IPS-15b (cell line): ENCODE data around the gene LDB3.

Source experiments
- H3K27me3 ChIP-seq: one replicate; pipeline ENCODE4 v1.6.1; 2013; ENCODE audit warnings: low read length; ENCODE audit not compliant: control insufficient read depth, insufficient read depth
- H3K36me3 ChIP-seq: one replicate; pipeline ENCODE4 v1.6.1; 2013; ENCODE audit warnings: low read length; ENCODE audit not compliant: control insufficient read depth, insufficient read depth
- H3K4me1 ChIP-seq: one replicate; pipeline ENCODE4 v1.6.1; 2013; ENCODE audit warnings: mild to moderate bottlenecking, low read length; ENCODE audit not compliant: control insufficient read depth, insufficient read depth
- H3K4me3 ChIP-seq: one replicate; pipeline ENCODE4 v1.5.1; 2013; ENCODE audit warnings: low read depth, low read length
- H3K9ac ChIP-seq: one replicate; pipeline ENCODE4 v1.6.1; 2013; ENCODE audit warnings: low read depth, mild to moderate bottlenecking, low read length
- H3K9me3 ChIP-seq: one replicate; pipeline ENCODE4 v1.6.1; 2013; ENCODE audit warnings: mild to moderate bottlenecking, low read length; ENCODE audit not compliant: control insufficient read depth, insufficient read depth

The LDB3 gene

GRCh38 chr10:86682675-86683074 is 14.4 kb downstream of the LDB3 start:
- Histone ChIP-seq H3K36me3 (no peaks in the 10 kb centered on the region), H3K9ac (no peak overlapping the region), H3K4me3 (no peak overlapping the region), H3K4me1 (peaks cover 6% of the 10 kb centered on the region), H3K9me3 (no peaks in the 10 kb centered on the region), H3K27me3 (no peaks in the 10 kb centered on the region)

- Histone ChIP-seq H3K36me3 (no peaks in the 10 kb centered on the region), H3K4me3 (no peak overlapping the region), H3K9me3 (no peaks in the 10 kb centered on the region), H3K4me1 (peaks cover 14% of the 10 kb centered on the region), H3K27me3 (no peaks in the 10 kb centered on the region), H3K9ac (no peak overlapping the region)
Measured at GRCh38 chr10:86684331-86685097, 16.2 kb downstream of the LDB3 start.

- no peaks in the 10 kb centered on the region for H3K36me3 ChIP-seq
- no peaks in the 10 kb centered on the region for H3K9me3 ChIP-seq
- H3K9ac ChIP-seq: no peak overlapping the region
- no peak overlapping the region for H3K4me3 ChIP-seq
- H3K27me3 ChIP-seq: no peaks in the 10 kb centered on the region
- peaks cover 14% of the 10 kb centered on the region for H3K4me1 ChIP-seq
Measured at GRCh38 chr10:86685416-86685815, 17.1 kb downstream of the LDB3 start.

- no peaks in the 10 kb centered on the region for H3K27me3 ChIP-seq
- no peak overlapping the region for H3K4me3 ChIP-seq
- H3K4me1 ChIP-seq: peaks cover 14% of the 10 kb centered on the region
- H3K9me3 ChIP-seq: no peaks in the 10 kb centered on the region
- H3K9ac ChIP-seq: no peak overlapping the region
- no peaks in the 10 kb centered on the region for H3K36me3 ChIP-seq
Measured at GRCh38 chr10:86685893-86686632, 17.8 kb downstream of the LDB3 start.

GRCh38 chr10:86686972-86687371 is 18.7 kb downstream of the LDB3 start:
- H3K9me3 ChIP-seq: no peaks in the 10 kb centered on the region
- H3K36me3 ChIP-seq: no peaks in the 10 kb centered on the region
- H3K4me3 ChIP-seq: no peak overlapping the region
- no peak overlapping the region for H3K9ac ChIP-seq
- peaks cover 14% of the 10 kb centered on the region for H3K4me1 ChIP-seq
- H3K27me3 ChIP-seq: no peaks in the 10 kb centered on the region

GRCh38 chr10:86687750-86688149 is 19.4 kb downstream of the LDB3 start:
- no peaks in the 10 kb centered on the region for H3K27me3 ChIP-seq
- no peaks in the 10 kb centered on the region for H3K36me3 ChIP-seq
- H3K9ac ChIP-seq: no peak overlapping the region
- H3K9me3 ChIP-seq: no peaks in the 10 kb centered on the region
- H3K4me3 ChIP-seq: no peak overlapping the region
- H3K4me1 ChIP-seq: peaks cover 14% of the 10 kb centered on the region

- Histone ChIP-seq H3K4me1 (peaks cover 14% of the 10 kb centered on the region), H3K4me3 (no peak overlapping the region), H3K27me3 (no peaks in the 10 kb centered on the region), H3K9ac (no peak overlapping the region), H3K9me3 (no peaks in the 10 kb centered on the region), H3K36me3 (no peaks in the 10 kb centered on the region)
Measured at GRCh38 chr10:86688398-86688921, 20.1 kb downstream of the LDB3 start.

GRCh38 chr10:86689146-86689545 is 20.8 kb downstream of the LDB3 start:
- no peak overlapping the region for H3K4me3 ChIP-seq
- H3K27me3 ChIP-seq: no peaks in the 10 kb centered on the region
- H3K9ac ChIP-seq: no peak overlapping the region
- H3K9me3 ChIP-seq: no peaks in the 10 kb centered on the region
- no peaks in the 10 kb centered on the region for H3K36me3 ChIP-seq
- peaks cover 20% of the 10 kb centered on the region for H3K4me1 ChIP-seq

- H3K9ac ChIP-seq: no peak overlapping the region
- no peak overlapping the region for H3K4me3 ChIP-seq
- H3K27me3 ChIP-seq: peaks cover 3% of the 10 kb centered on the region
- H3K9me3 ChIP-seq: no peaks in the 10 kb centered on the region
- peaks cover 16% of the 10 kb centered on the region for H3K4me1 ChIP-seq
- H3K36me3 ChIP-seq: no peaks in the 10 kb centered on the region
Measured at GRCh38 chr10:86690231-86690630, 21.9 kb downstream of the LDB3 start.

- H3K36me3 ChIP-seq: no peaks in the 10 kb centered on the region
- peaks cover 15% of the 10 kb centered on the region for H3K4me1 ChIP-seq
- no peak overlapping the region for H3K9ac ChIP-seq
- H3K9me3 ChIP-seq: no peaks in the 10 kb centered on the region
- H3K27me3 ChIP-seq: peaks cover 3% of the 10 kb centered on the region
- no peak overlapping the region for H3K4me3 ChIP-seq
Measured at GRCh38 chr10:86690657-86691084, 22.4 kb downstream of the LDB3 start.

GRCh38 chr10:86691333-86692022 is 23.2 kb downstream of the LDB3 start:
- no peaks in the 10 kb centered on the region for H3K36me3 ChIP-seq
- no peak overlapping the region for H3K4me3 ChIP-seq
- H3K4me1 ChIP-seq: peaks cover 15% of the 10 kb centered on the region
- no peaks in the 10 kb centered on the region for H3K9me3 ChIP-seq
- H3K27me3 ChIP-seq: peaks cover 3% of the 10 kb centered on the region
- H3K9ac ChIP-seq: no peak overlapping the region
